Measurements from ENCODE around the gene ADSS1. TPM values are rescaled to one million over a fixed set of nuclear protein-coding genes. Genes with fewer than 3 reads are reported as not detected.
A peak's percentile ranks its signal among the peaks of the same experiment; 100 is the strongest.

ADSS1 gene
- total RNA-seq, 1 donor from 2014 or later, result 5.5 TPM

DNA sequence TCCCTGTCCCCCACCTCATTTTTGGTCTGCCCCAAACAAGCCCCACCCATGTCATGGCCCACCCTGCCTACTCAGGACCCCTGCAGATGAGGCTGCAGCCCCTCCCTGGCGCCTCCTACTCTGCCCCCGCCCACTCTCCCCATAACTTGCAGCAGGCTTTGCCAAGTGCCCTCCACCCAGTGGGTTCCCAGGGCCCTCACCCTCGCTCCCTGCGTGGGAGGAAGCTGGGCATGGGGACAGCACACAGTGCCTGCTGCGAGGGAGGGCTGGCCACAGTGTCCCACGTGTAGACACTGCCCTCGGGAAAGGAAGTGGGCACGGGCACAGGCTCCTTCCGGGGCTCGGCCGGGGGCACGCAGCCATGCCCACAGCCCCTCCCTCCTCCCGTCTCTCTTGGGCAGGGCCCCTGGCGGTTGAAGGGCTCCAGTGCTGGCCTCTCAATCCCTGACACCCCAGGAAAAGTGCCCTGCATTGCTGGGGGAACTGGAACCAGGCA is 62.1 kb downstream of the ADSS1 start:
- peak; percentile 87 for DNase-seq

DNA sequence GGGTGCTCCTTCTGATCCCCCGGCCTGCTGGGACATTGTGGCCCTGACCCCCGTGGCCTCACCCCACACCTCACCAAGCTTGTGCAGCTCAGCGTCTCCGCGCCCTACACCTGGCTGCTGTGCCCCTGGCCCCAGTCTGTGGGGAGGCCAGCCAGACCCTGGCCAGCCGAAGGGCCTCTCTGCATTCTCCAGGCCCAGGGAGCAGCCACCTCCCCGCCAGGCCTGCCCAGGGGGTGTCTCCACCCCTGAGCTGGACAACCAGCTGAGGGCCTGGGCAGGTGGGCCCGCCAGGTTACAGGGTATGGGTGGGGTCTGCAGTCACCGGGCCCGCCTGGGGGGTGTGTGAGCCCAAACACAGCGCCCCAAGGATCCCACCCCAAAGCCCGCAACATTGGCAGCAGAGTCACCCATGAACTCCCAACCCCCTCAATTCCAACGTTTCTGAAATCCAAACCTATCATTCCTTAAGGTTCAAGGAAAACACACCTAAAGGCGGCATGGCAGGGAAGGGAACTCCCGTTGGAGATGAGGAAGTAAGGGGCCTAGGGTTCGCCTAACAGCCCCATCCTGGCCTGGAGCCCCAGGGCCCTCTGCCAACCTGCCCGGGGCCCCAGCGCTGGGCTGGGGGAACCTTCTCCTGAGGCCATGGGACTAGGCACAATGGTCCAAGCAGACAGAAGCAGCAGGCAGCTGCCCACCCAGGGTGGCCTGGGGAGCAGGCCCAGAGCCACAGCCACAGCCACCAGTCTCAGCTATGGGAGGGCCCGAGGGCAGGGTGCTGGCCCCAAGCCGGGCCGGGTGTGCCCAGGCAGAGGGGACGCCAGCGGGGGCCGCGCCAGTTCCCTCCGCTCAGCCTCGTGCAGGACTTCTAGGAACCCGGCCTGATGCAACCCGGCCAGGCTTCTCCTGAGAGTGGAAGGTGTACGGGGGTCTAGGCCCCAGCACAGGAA is 63.0 kb downstream of the ADSS1 start:
- DNase-seq, result no peak
- TF ChIP-seq, protein P1, sequence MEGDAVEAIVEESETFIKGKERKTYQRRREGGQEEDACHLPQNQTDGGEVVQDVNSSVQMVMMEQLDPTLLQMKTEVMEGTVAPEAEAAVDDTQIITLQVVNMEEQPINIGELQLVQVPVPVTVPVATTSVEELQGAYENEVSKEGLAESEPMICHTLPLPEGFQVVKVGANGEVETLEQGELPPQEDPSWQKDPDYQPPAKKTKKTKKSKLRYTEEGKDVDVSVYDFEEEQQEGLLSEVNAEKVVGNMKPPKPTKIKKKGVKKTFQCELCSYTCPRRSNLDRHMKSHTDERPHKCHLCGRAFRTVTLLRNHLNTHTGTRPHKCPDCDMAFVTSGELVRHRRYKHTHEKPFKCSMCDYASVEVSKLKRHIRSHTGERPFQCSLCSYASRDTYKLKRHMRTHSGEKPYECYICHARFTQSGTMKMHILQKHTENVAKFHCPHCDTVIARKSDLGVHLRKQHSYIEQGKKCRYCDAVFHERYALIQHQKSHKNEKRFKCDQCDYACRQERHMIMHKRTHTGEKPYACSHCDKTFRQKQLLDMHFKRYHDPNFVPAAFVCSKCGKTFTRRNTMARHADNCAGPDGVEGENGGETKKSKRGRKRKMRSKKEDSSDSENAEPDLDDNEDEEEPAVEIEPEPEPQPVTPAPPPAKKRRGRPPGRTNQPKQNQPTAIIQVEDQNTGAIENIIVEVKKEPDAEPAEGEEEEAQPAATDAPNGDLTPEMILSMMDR (IDR thresholded peaks at IDR 0.05), result no peak
- peaks cover 32% of the 10 kb centered on the region for H3K36me3 ChIP-seq
- H3K27me3 ChIP-seq, result no peaks in the 10 kb centered on the region
- H3K27ac ChIP-seq, result peak overlapping the region; percentile 51
- ATAC-seq, result no peak
- intact Hi-C loops (cut with DNase I), result no loop called here
- no peaks in the 10 kb centered on the region for H3K9me3 ChIP-seq
- H3K4me1 ChIP-seq, result peaks cover 44% of the 10 kb centered on the region
- H3K4me3 ChIP-seq, result no peak overlapping the region

More for the DNA sequence above, 62.1 kb downstream of the ADSS1 start:
- ATAC-seq, result peak; percentile 82
- TF ChIP-seq, protein P1 (IDR thresholded peaks at IDR 0.05), result no peak
- H3K36me3 ChIP-seq, result peaks cover 26% of the 10 kb centered on the region
- H3K9me3 ChIP-seq, result no peaks in the 10 kb centered on the region
- no peak overlapping the region for H3K4me3 ChIP-seq
- H3K27me3 ChIP-seq, result no peaks in the 10 kb centered on the region
- intact Hi-C loops (cut with DNase I), result no loop called here
- H3K4me1 ChIP-seq, result peaks cover 38% of the 10 kb centered on the region
- peak overlapping the region; percentile 51 for H3K27ac ChIP-seq

DNA sequence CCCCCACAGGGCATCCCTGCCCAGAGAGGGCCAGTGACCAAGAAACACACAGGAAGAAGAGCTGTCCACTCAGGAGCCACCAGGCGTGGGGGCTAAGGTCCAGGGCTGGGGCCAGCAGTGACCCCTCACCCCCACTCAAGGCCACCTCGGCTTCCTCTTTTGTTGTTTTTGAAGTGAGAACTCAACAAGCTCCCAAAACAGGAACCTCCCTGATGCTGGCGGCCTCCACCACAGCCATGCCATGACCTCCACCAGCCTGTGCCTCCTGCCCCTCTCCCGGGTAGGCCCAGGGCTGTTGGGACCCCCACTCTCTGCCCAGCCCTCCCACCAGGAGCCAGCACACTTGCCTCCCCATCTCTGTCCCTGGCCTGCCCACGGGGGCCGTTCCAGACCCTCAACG is 63.7 kb downstream of the ADSS1 start:
- peak; percentile 80 for DNase-seq

DNA sequence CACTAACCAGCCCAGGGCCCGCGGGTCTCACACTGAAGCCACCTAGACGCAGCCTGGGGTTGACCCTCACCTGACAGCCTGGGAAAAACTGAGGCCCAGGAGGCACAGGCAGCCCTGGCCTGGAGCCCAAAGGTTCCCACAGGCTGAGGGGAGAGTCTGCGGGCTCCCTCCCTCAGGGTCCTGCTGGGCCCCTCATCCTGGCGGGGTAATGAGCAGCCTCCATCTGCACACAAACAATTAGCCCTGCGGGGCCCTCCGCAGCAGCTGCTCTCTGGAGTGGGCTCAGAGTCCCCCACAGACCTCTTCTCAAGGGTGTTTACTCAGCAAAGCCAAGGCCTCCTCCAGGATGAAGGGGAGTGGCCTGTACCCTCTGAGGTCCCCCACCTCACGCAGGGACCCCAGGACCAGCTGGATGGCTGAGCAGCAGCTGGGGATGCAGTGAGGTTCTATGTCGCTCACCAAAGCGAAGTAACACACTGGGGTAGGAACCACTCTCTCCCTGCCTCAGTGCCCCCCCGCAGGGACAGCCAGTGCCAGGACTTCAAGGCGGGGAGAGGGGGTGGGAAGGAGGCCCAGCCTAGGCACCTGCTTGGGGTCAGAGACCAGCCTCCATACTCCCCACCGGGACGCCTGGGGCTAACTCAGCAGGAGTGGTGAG is 64.3 kb downstream of the ADSS1 start:
- TF ChIP-seq, protein P1 (IDR thresholded peaks at IDR 0.05), result no peak
- H3K4me3 ChIP-seq, result no peak overlapping the region
- DNase-seq, result no peak
- peak overlapping the region; percentile 17 for H3K27ac ChIP-seq
- H3K9me3 ChIP-seq, result no peaks in the 10 kb centered on the region
- peaks cover 57% of the 10 kb centered on the region for H3K4me1 ChIP-seq
- ATAC-seq, result no peak
- intact Hi-C loops (cut with DNase I), result no loop called here
- peaks cover 28% of the 10 kb centered on the region for H3K36me3 ChIP-seq
- H3K27me3 ChIP-seq, result no peaks in the 10 kb centered on the region

More for the DNA sequence above, 63.7 kb downstream of the ADSS1 start:
- intact Hi-C loops (cut with DNase I), result no loop called here
- H3K27me3 ChIP-seq, result no peaks in the 10 kb centered on the region
- H3K9me3 ChIP-seq, result no peaks in the 10 kb centered on the region
- H3K4me1 ChIP-seq, result peaks cover 52% of the 10 kb centered on the region
- peak overlapping the region; percentile 51 for H3K27ac ChIP-seq
- ATAC-seq, result peak; percentile 40
- TF ChIP-seq, protein P1 (IDR thresholded peaks at IDR 0.05), result no peak
- no peak overlapping the region for H3K4me3 ChIP-seq
- H3K36me3 ChIP-seq, result peaks cover 31% of the 10 kb centered on the region

DNA sequence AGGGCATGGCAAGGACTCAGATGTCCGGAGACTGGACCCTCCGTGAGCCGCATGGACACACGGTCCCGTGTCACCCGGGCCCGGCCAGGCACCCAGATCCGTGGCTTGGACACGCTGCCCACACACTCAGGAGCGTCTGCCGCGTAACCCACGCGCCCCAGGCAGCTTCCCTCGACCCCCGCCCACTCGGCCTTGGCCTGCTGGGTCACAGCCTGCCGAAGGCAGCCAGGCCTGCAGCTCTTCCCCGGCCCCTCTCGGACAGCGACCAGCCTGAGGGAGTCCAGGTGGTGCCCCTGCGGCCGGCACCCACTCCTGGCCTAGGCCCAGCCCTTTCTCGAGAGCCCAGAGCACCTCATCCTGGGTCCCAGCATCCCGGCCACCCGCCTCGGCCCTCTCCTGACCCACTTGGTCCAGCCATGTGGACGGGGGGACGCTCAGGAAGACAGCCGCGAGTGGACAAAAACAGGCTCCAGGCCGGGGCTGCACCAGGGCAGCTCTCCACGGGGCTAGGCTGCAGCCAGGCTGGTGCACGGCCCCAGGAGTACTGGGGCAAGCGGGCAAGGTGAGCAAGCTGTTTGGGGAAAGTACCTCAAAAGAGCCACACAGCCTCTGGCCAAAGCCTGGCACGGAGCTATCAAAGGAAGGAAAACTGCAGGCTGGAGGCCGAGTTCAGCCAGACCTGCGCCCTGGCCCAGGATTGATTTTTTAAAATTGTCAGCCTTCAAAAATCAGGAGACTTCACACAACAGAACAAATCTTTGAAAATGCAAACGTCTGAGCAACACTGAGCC is 65.0 kb downstream of the ADSS1 start:
- H3K27me3 ChIP-seq, result no peaks in the 10 kb centered on the region
- no peaks in the 10 kb centered on the region for H3K9me3 ChIP-seq
- no peak overlapping the region for H3K27ac ChIP-seq
- no peak for DNase-seq
- no peak overlapping the region for H3K4me3 ChIP-seq
- ATAC-seq, result no peak
- H3K36me3 ChIP-seq, result peaks cover 28% of the 10 kb centered on the region
- peaks cover 64% of the 10 kb centered on the region for H3K4me1 ChIP-seq
- TF ChIP-seq, protein P1 (IDR thresholded peaks at IDR 0.05), result no peak
- intact Hi-C loops (cut with DNase I), result no loop called here

Data from upper lobe of right lung (tissue), 1 donor.